ENCODE measurements around the gene BAMBI.
A peak's percentile ranks its signal among the peaks of the same experiment; 100 is the strongest.

The BAMBI gene

GRCh38 chr10:28668363-28669226 lies 8.7 kb upstream of the BAMBI start (continued):
- 0 out of 2 replicates have a peak, but pooled peaks have one; percentile 21 for TF ChIP-seq ZSCAN16 (tag by site-specific recombination; IDR thresholded peaks at IDR 0.05)
- peak; percentile 40; the same call in 1 of the 2 replicates for TF ChIP-seq ZNF580 (tag by site-specific recombination; IDR thresholded peaks at IDR 0.05)
- peak; percentile 59 for TF ChIP-seq IKZF3 (tag by site-specific recombination; IDR thresholded peaks at IDR 0.05)
- peak; percentile 90 for TF ChIP-seq PRDM1 (tag by site-specific recombination; IDR thresholded peaks at IDR 0.05)
- no peak for TF ChIP-seq ZNF23 (tag by site-specific recombination; IDR thresholded peaks at IDR 0.05; ENCODE audit: borderline replicate concordance)
- TF ChIP-seq ZNF660 (tag by site-specific recombination; IDR thresholded peaks at IDR 0.05), result peak; percentile 75
- TF ChIP-seq ZFP37 (tag by site-specific recombination; IDR thresholded peaks at IDR 0.05), result no peak
- TF ChIP-seq ZNF610 (tag by site-specific recombination; IDR thresholded peaks at IDR 0.05; ENCODE audit: borderline replicate concordance), result peak; percentile 97; the same call in 1 of the 2 replicates
- no peak for TF ChIP-seq ZNF239 (tag by site-specific recombination; IDR thresholded peaks at IDR 0.05)
- TF ChIP-seq ZNF24 (tag by site-specific recombination; IDR thresholded peaks at IDR 0.05), result 0 out of 2 replicates have a peak, but pooled peaks have one; percentile 33
- TF ChIP-seq ZNF521 (tag by site-specific recombination; IDR thresholded peaks at IDR 0.05), result no peak
- no peak; the same call in 1 of the 2 replicates for TF ChIP-seq ZFP69B (tag by site-specific recombination; IDR thresholded peaks at IDR 0.05)
- TF ChIP-seq AEBP2 (tag by site-specific recombination; IDR thresholded peaks at IDR 0.05; ENCODE audit: borderline replicate concordance), result no peak
- TF ChIP-seq ZNF677 (tag by site-specific recombination; IDR thresholded peaks at IDR 0.05), result no peak
- peak; percentile 47; the same call in 1 of the 2 replicates for TF ChIP-seq ZNF561 (tag by site-specific recombination; IDR thresholded peaks at IDR 0.05; ENCODE audit: borderline replicate concordance)
- peak; percentile 32; the same call in 1 of the 2 replicates for TF ChIP-seq PATZ1 (tag by site-specific recombination; IDR thresholded peaks at IDR 0.05)
- TF ChIP-seq TRIM28 (IDR thresholded peaks at IDR 0.05; ENCODE audit: borderline replicate concordance, low read length), result peak; percentile 30; the same call in 1 of the 2 replicates
- TF ChIP-seq ZIC2 (tag by site-specific recombination; IDR thresholded peaks at IDR 0.05), result no peak
- no peak for TF ChIP-seq ZNF148 (tag by site-specific recombination; IDR thresholded peaks at IDR 0.05; ENCODE audit: borderline replicate concordance)
- peak; percentile 92 for TF ChIP-seq SP7 (tag by site-specific recombination; IDR thresholded peaks at IDR 0.05)
- no peak for TF ChIP-seq ZNF221 (tag by site-specific recombination; IDR thresholded peaks at IDR 0.05; ENCODE audit: borderline replicate concordance)
- peak; percentile 81 for TF ChIP-seq KLF8 (tag by site-specific recombination; IDR thresholded peaks at IDR 0.05)
- no peak for TF ChIP-seq ZNF792 (tag by site-specific recombination; IDR thresholded peaks at IDR 0.05)
- TF ChIP-seq RBAK (tag by site-specific recombination; IDR thresholded peaks at IDR 0.05), result no peak
- peak; percentile 89 for TF ChIP-seq ZNF335 (tag by site-specific recombination; conservative IDR thresholded peaks at IDR 0.05)
- no peak for TF ChIP-seq ZNF138 (tag by site-specific recombination; IDR thresholded peaks at IDR 0.05; ENCODE audit: borderline replicate concordance)
- peak; percentile 62; the same call in 1 of the 2 replicates for TF ChIP-seq ZNF501 (tag by site-specific recombination; IDR thresholded peaks at IDR 0.05)
- peak; percentile 76; the same call in 1 of the 2 replicates for TF ChIP-seq ZEB2 (tag by site-specific recombination; IDR thresholded peaks at IDR 0.05)
- TF ChIP-seq ZNF214 (tag by site-specific recombination; IDR thresholded peaks at IDR 0.05; ENCODE audit: borderline replicate concordance), result no peak
- TF ChIP-seq ZNF341 (tag by site-specific recombination; IDR thresholded peaks at IDR 0.05; ENCODE audit: low read depth), result no peak
- 0 out of 2 replicates have a peak, but pooled peaks have one; percentile 17 for TF ChIP-seq ZNF623 (tag by site-specific recombination; IDR thresholded peaks at IDR 0.05)
- TF ChIP-seq SCRT1 (tag by site-specific recombination; IDR thresholded peaks at IDR 0.05; ENCODE audit: borderline replicate concordance), result no peak
- TF ChIP-seq ZNF311 (tag by site-specific recombination; IDR thresholded peaks at IDR 0.05; ENCODE audit: borderline replicate concordance), result no peak
- TF ChIP-seq ZNF324 (tag by site-specific recombination; IDR thresholded peaks at IDR 0.05), result 0 out of 2 replicates have a peak, but pooled peaks have one; percentile 50
- no peak for TF ChIP-seq YY2 (tag by site-specific recombination; IDR thresholded peaks at IDR 0.05)
